IPS-NIHi11 (cell line): ENCODE results near the gene PLPP4.

Experiments
- DNase-seq: peaks from one replicate; pipeline ENCODE4 v3.0.0; 2012; ENCODE audit warnings: mixed read lengths, low spot score

Gene PLPP4

GRCh38 chr10:120456626-120457430 lies at the start of gene PLPP4:
Gene PLPP4 (plus strand): TSS chr10:120457227. CDS start chr10:120457306, 79 bp downstream.
- peak; percentile 86 for DNase-seq

GRCh38 chr10:120409816-120410215 lies 47.2 kb upstream of the PLPP4 start:
- DNase-seq = no peak

GRCh38 chr10:120414946-120415345 lies 42.1 kb upstream of the PLPP4 start:
- DNase-seq = no peak

- DNase-seq = no peak
Measured at GRCh38 chr10:120415709-120416330, 41.2 kb upstream of the PLPP4 start.

- DNase-seq = no peak
Measured at GRCh38 chr10:120420421-120420820, 36.6 kb upstream of the PLPP4 start.

- DNase-seq = no peak
Measured at GRCh38 chr10:120421250-120421649, 35.8 kb upstream of the PLPP4 start.

- DNase-seq = no peak
Measured at GRCh38 chr10:120422457-120422856, 34.6 kb upstream of the PLPP4 start.

- DNase-seq = peak; percentile 78
Measured at GRCh38 chr10:120423431-120424197, 33.4 kb upstream of the PLPP4 start.

- DNase-seq = no peak
Measured at GRCh38 chr10:120424198-120424464, 32.9 kb upstream of the PLPP4 start.

- DNase-seq = no peak
Measured at GRCh38 chr10:120426306-120426705, 30.7 kb upstream of the PLPP4 start.

- no peak for DNase-seq
Measured at GRCh38 chr10:120428754-120429153, 28.3 kb upstream of the PLPP4 start.

- DNase-seq = no peak
Measured at GRCh38 chr10:120429395-120429794, 27.6 kb upstream of the PLPP4 start.

- DNase-seq = no peak
Measured at GRCh38 chr10:120431251-120431651, 25.8 kb upstream of the PLPP4 start.

- no peak for DNase-seq
Measured at GRCh38 chr10:120432209-120432608, 24.8 kb upstream of the PLPP4 start.

- no peak for DNase-seq
Measured at GRCh38 chr10:120433141-120433540, 23.9 kb upstream of the PLPP4 start.

- DNase-seq = no peak
Measured at GRCh38 chr10:120436439-120437112, 20.5 kb upstream of the PLPP4 start.

GRCh38 chr10:120437541-120437940 lies 19.5 kb upstream of the PLPP4 start:
- DNase-seq = no peak

GRCh38 chr10:120451968-120452367 lies 5.1 kb upstream of the PLPP4 start:
- no peak for DNase-seq

GRCh38 chr10:120453319-120453718 lies 3.7 kb upstream of the PLPP4 start:
- DNase-seq = no peak

GRCh38 chr10:120453886-120454285 lies 3.1 kb upstream of the PLPP4 start:
- no peak for DNase-seq

GRCh38 chr10:120455004-120455403 lies 2.0 kb upstream of the PLPP4 start:
- no peak for DNase-seq

- no peak for DNase-seq
Measured at GRCh38 chr10:120455606-120456005, 1.4 kb upstream of the PLPP4 start.
